SU-DHL-6 (cell line): Measurements from ENCODE around the gene ABI1.

ENCODE experiments used
- EZH2phosphoT487 ChIP-seq: fragments of 200-600 bp; sonication (generic), shearing (Covaris generic); conservative IDR thresholded peaks from 2 replicates; pipeline ENCODE4 v1.6.1; 2018; ENCODE audit warnings: mild to moderate bottlenecking, antibody characterized with exemption, low read length, moderate library complexity, mixed read lengths
- TF ChIP-seq, protein P1 (sequence below): fragments of 200-600 bp; sonication (generic); IDR thresholded peaks from one replicate; pipeline ENCODE4 v1.5.1; 2017; ENCODE audit warnings: antibody characterized with exemption, mild to moderate bottlenecking, low read length, moderate library complexity; ENCODE audit not compliant: insufficient read depth, poor library complexity, severe bottlenecking

DNA sequence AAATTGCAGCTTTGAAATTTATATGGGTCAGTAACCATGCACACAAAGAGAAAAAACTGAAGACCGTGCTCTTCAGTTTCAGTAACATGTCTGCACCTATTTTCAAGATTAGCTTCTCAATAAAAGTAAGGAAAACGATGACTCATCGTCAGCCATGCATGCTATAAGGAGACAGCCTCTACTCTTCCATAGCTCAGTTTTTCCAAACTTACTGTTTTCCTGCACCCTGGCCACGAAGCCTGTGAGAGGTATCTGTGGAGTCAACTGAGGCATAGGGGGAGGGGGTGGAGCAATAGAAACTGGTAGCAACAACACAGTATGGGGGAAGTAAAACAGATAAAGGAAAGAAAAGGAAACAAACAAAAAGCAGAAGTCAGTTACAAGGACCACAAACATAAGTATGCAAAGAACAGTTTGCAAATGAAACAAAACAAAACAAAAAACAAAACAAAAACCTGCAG is 105.3 kb downstream of the ABI1 start:
- TF ChIP-seq, protein P1, sequence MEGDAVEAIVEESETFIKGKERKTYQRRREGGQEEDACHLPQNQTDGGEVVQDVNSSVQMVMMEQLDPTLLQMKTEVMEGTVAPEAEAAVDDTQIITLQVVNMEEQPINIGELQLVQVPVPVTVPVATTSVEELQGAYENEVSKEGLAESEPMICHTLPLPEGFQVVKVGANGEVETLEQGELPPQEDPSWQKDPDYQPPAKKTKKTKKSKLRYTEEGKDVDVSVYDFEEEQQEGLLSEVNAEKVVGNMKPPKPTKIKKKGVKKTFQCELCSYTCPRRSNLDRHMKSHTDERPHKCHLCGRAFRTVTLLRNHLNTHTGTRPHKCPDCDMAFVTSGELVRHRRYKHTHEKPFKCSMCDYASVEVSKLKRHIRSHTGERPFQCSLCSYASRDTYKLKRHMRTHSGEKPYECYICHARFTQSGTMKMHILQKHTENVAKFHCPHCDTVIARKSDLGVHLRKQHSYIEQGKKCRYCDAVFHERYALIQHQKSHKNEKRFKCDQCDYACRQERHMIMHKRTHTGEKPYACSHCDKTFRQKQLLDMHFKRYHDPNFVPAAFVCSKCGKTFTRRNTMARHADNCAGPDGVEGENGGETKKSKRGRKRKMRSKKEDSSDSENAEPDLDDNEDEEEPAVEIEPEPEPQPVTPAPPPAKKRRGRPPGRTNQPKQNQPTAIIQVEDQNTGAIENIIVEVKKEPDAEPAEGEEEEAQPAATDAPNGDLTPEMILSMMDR, result no peak
- no peak for TF ChIP-seq EZH2phosphoT487
